ENCODE data around the gene ARIH2.

ARIH2 gene

DNA sequence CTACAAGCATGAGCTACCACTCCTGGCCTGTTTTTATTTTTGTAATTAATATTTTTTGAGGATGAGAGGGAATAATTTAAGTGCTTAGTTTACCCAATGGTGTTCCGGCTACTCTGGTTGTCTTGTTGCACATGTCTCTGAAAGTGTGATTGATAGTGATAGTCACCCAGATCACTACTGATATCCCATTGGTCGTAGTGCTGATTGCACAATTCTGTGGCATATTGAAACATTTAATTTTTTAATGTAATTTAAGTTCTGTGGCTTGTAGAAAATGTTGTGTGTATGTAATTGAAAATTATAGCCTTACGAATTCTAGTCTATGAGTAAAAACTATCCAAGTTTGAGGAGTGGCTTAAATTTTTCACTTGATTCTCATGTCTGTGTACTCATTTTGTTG, 11.9 kb downstream of the ARIH2 start:
- peaks cover 89% of the 10 kb centered on the region for H3K36me3 Mint-ChIP-seq (ENCODE audit: low read depth)
- peaks cover 14% of the 10 kb centered on the region for H3K9me3 Mint-ChIP-seq
- no peak overlapping the region for H3K27ac Mint-ChIP-seq
- H3K27me3 Mint-ChIP-seq (ENCODE audit: low read depth, poor library complexity) = no peaks in the 10 kb centered on the region
- TF ChIP-seq, protein P1, sequence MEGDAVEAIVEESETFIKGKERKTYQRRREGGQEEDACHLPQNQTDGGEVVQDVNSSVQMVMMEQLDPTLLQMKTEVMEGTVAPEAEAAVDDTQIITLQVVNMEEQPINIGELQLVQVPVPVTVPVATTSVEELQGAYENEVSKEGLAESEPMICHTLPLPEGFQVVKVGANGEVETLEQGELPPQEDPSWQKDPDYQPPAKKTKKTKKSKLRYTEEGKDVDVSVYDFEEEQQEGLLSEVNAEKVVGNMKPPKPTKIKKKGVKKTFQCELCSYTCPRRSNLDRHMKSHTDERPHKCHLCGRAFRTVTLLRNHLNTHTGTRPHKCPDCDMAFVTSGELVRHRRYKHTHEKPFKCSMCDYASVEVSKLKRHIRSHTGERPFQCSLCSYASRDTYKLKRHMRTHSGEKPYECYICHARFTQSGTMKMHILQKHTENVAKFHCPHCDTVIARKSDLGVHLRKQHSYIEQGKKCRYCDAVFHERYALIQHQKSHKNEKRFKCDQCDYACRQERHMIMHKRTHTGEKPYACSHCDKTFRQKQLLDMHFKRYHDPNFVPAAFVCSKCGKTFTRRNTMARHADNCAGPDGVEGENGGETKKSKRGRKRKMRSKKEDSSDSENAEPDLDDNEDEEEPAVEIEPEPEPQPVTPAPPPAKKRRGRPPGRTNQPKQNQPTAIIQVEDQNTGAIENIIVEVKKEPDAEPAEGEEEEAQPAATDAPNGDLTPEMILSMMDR (IDR thresholded peaks at IDR 0.05) = no peak
- DNase-seq = no peak
- H3K4me3 Mint-ChIP-seq = no peak overlapping the region
- H3K4me1 Mint-ChIP-seq = peaks cover 14% of the 10 kb centered on the region

DNA sequence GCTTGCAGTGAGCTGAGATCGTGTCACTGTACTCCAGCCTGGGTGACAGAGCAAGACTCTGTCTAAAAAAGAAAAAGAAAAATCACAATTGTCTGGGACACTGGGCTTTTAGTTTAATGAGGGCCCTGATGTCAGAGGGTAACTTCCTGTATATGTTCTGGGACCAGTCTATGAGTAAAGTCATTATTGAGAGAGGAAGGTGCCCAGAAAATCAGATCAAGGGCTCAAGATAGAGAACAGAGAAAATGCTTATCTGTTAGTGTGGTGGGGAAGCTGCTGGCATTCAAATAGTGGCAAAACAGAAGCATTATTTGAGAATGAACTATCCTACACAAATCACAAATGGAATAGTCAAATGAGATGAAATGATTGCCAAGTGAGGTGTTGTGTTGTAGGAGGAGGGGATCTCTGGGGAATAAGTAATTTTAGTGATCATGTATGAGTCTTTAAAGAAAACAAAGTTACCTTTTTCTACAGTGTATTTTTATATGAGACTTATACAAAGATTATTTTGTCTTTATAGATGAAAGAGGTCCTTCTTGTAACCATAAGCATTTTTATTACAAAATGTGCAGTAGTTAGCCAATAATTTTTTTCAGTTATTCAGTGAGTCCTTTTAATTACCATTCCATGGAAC, 13.4 kb downstream of the ARIH2 start:
- no peak overlapping the region for H3K27ac Mint-ChIP-seq
- no peak overlapping the region for H3K4me3 Mint-ChIP-seq
- no peaks in the 10 kb centered on the region for H3K27me3 Mint-ChIP-seq (ENCODE audit: low read depth, poor library complexity)
- H3K36me3 Mint-ChIP-seq (ENCODE audit: low read depth) = peaks cover 86% of the 10 kb centered on the region
- peaks cover 14% of the 10 kb centered on the region for H3K9me3 Mint-ChIP-seq
- peaks cover 8% of the 10 kb centered on the region for H3K4me1 Mint-ChIP-seq
- TF ChIP-seq, protein P1 (IDR thresholded peaks at IDR 0.05) = no peak
- DNase-seq = no peak

- Mint-ChIP-seq H3K4me1 (no peaks in the 10 kb centered on the region), H3K4me3 (no peak overlapping the region), H3K9me3 (peaks cover 19% of the 10 kb centered on the region), H3K36me3 (ENCODE audit: low read depth) (peaks cover 81% of the 10 kb centered on the region), H3K27me3 (ENCODE audit: low read depth, poor library complexity) (no peaks in the 10 kb centered on the region), H3K27ac (no peak overlapping the region)
- DNase-seq = no peak
- TF ChIP-seq, protein P1 (IDR thresholded peaks at IDR 0.05) = no peak
Measured at GRCh38 chr3:48934333-48934991, 15.8 kb downstream of the ARIH2 start.

DNA sequence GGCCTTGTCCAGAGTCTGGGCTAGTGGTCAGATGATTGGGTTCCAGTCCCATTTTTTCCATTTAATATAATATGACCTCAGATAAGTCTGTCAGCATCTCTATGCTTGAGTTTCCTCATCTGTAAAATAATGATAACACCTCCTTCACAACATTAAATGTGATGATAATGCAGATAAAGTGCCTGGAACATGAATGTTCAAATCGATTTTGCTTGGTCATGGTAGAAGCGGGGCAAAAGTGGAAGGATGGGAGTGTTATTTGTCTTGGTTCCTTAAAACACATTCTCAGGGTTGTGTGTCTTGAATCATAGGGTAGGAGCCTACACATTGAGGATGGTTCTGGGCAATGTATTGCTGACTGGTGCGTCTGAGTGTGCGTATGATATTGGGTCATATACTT, 16.9 kb downstream of the ARIH2 start:
- DNase-seq = no peak
- TF ChIP-seq, protein P1 (IDR thresholded peaks at IDR 0.05) = no peak
- H3K27me3 Mint-ChIP-seq (ENCODE audit: low read depth, poor library complexity) = no peaks in the 10 kb centered on the region
- H3K9me3 Mint-ChIP-seq = peaks cover 19% of the 10 kb centered on the region
- H3K4me1 Mint-ChIP-seq = no peaks in the 10 kb centered on the region
- H3K4me3 Mint-ChIP-seq = no peak overlapping the region
- peaks cover 72% of the 10 kb centered on the region for H3K36me3 Mint-ChIP-seq (ENCODE audit: low read depth)
- H3K27ac Mint-ChIP-seq = no peak overlapping the region

- no peak overlapping the region for H3K4me3 Mint-ChIP-seq
- H3K4me1 Mint-ChIP-seq = no peaks in the 10 kb centered on the region
- TF ChIP-seq, protein P1 (IDR thresholded peaks at IDR 0.05) = no peak
- H3K27ac Mint-ChIP-seq = peak overlapping the region; percentile 8
- H3K27me3 Mint-ChIP-seq (ENCODE audit: low read depth, poor library complexity) = no peaks in the 10 kb centered on the region
- peaks cover 59% of the 10 kb centered on the region for H3K36me3 Mint-ChIP-seq (ENCODE audit: low read depth)
- peaks cover 10% of the 10 kb centered on the region for H3K9me3 Mint-ChIP-seq
- no peak for DNase-seq
Measured at GRCh38 chr3:48938156-48938555, 19.5 kb downstream of the ARIH2 start.

DNA sequence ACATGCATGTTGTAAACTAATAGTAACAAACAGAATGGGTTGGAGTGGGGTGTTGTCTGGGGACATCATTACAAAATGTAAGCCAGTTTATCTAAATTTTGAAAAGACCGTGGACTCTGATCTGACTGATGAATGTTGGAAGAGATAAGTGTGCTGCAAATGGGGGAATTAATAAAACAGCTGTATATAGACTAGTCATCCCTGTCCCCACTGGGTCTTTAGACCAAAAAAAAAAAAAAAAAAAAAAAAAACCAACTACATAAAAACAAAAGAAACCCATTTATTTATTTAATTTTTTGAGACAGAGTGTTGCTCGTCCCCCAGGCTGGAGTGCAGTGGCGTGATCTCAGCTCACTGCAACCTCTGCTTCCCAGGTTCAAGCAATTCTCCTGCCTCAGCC, 20.0 kb downstream of the ARIH2 start:
- Mint-ChIP-seq H3K27me3 (ENCODE audit: low read depth, poor library complexity) (no peaks in the 10 kb centered on the region), H3K9me3 (peaks cover 9% of the 10 kb centered on the region), H3K36me3 (ENCODE audit: low read depth) (peaks cover 60% of the 10 kb centered on the region), H3K27ac (peak overlapping the region; percentile 8), H3K4me1 (no peaks in the 10 kb centered on the region), H3K4me3 (no peak overlapping the region)
- TF ChIP-seq, protein P1 (IDR thresholded peaks at IDR 0.05) = no peak
- no peak for DNase-seq
